AG04450 (cell line): ENCODE measurements around the gene CYP11A1. TPM values are rescaled to one million over a fixed set of nuclear protein-coding genes. Genes with fewer than 3 reads are reported as not detected.

Experiments used
- CTCF ChIA-PET: fragments of 300-600, 350-600 bp; formaldehyde crosslinking; extraction: SDS; loops from one replicate; lab custom pipeline; 2022; ENCODE audit warnings: antibody characterized with exemption, inconsistent platforms; lab: Charles Lee
- POLR2A ChIA-PET: fragments of 350-600 bp; formaldehyde crosslinking; extraction: SDS; loops from one replicate; lab custom pipeline; 2021; ENCODE audit warnings: antibody characterized with exemption, inconsistent platforms; lab: Yijun Ruan, JAX
- DNase-seq: peaks from one replicate; pipeline ENCODE4 v3.0.0-alpha.2; 2011; ENCODE audit warnings: low read depth, low spot score
- H3K27ac ChIP-seq: one replicate; pipeline ENCODE4 v1.5.1; 2012; ENCODE audit warnings: low read depth, low read length, control low read depth
- H3K27me3 ChIP-seq: one replicate; pipeline ENCODE4 v1.6.0; 2012; ENCODE audit warnings: low read length; ENCODE audit not compliant: control insufficient read depth, insufficient read depth
- H3K4me3 ChIP-seq: 2 replicates; pipeline ENCODE4 v1.5.1; 2011; ENCODE audit warnings: mild to moderate bottlenecking, low read depth, low read length, control low read depth
- H3K9me3 ChIP-seq: 2 replicates; pipeline ENCODE4 v1.5.1; 2012; ENCODE audit warnings: low read length; ENCODE audit not compliant: control insufficient read depth, insufficient read depth
- polyA plus RNA-seq: library from polyadenylated mRNA; depleted of rRNA; stranded (reverse); fragments of >200 nt; gene quantifications from 2 replicates; pipeline ENCODE4 v1.2.3, GENCODE V29; 2011
- TF ChIP-seq, protein P1 (sequence below): IDR thresholded peaks from 2 replicates; pipeline ENCODE4 v1.5.1; 2011; ENCODE audit warnings: low read depth, low read length, control low read depth, inconsistent platforms

The CYP11A1 gene
- polyA plus RNA-seq, 1 experiment, result 0.14 TPM

DNA sequence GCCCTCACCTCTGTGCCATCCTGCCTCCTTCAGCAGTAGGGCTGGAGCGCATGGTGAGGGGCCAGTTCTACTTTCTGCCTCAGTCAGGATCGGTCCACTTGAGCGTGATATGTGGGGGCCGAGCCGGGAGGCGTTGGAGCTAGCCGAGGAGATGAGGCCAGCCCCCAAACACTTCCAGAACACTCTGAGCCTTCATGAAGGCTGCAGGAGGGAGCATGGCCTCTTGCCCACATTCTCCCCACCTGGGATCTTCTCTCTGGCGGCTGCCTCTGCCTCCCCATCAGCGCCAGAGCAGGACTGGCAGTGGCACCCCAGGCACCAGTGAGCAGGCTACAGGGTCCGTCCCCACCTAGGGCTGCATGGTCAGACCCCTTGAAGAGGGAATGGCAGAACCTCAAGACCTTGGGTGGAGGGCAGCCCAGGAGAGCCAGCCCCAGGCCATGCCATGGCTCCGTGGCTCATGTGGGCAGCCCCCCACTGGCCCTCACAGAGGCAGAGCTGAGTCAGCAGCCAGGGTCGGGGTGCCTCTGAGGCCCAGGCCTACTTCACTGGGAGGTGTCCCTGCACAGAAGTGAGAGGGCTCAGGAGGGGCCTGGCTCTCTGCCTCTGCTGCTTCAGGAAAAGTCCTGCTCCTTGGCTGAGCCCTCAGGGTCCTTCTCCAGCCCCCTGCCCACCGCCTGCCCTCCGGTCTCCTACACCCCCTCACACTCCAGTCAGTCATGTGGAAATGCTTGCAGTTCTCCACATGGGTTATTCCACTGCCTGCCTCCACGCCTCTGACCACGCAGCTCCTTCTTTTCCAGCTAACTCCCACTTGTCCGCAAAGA, 28.1 kb upstream of the CYP11A1 start:
- Histone ChIP-seq H3K27ac (peak overlapping the region; percentile 61), H3K27me3 (no peaks in the 10 kb centered on the region), H3K4me3 (no peak overlapping the region), H3K9me3 (no peaks in the 10 kb centered on the region)
- CTCF ChIA-PET, result interaction anchor here (1.2 to 2.1 kb wide), 3 partner anchors 13 to 44 kb away, joined by 4 to 5 read pairs (median 4); no protein-coding TSS in a partner anchor
- DNase-seq, result no peak
- TF ChIP-seq, protein P1, sequence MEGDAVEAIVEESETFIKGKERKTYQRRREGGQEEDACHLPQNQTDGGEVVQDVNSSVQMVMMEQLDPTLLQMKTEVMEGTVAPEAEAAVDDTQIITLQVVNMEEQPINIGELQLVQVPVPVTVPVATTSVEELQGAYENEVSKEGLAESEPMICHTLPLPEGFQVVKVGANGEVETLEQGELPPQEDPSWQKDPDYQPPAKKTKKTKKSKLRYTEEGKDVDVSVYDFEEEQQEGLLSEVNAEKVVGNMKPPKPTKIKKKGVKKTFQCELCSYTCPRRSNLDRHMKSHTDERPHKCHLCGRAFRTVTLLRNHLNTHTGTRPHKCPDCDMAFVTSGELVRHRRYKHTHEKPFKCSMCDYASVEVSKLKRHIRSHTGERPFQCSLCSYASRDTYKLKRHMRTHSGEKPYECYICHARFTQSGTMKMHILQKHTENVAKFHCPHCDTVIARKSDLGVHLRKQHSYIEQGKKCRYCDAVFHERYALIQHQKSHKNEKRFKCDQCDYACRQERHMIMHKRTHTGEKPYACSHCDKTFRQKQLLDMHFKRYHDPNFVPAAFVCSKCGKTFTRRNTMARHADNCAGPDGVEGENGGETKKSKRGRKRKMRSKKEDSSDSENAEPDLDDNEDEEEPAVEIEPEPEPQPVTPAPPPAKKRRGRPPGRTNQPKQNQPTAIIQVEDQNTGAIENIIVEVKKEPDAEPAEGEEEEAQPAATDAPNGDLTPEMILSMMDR, result no peak
- POLR2A ChIA-PET, result interaction anchor here (1.2 kb wide), 1 partner anchor 25 kb away, joined by 3 read pairs; no protein-coding TSS in a partner anchor

DNA sequence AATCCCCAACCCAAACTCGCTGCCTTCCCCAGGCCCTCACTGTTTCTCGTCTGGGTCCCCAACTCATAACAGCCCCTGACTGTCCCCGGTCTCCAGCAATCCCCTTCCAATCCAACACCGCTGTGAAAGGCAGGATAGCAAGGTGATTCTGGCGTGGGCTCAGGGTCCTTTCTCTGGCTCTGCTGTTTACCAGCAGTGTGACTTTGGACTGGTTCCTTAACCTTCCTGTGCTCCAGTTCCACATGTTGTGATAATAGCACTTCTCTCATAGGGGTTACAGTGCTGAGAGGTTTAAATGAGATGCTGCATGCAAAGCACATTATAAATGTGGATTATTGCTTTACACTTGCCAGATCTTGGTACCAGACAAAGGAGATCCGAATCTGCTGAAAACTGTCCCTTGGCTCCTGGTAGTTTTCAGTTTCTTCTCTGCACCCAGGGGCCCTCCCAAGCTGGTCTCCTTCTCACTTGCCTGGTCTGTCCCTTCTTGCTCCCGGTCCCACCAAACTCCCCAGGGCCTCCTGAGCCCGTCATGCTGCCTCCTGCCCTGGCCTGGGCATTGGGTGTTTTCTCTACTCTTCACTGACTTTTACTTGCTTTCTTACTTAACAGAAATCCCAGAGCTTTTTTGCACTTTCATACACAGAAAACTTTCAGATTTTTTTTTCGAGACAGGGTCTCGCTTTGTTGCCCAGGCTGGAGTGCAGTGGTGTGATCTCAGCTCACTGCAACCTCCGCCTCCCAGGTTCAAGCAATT, 26.8 kb upstream of the CYP11A1 start:
- Histone ChIP-seq H3K27me3 (no peaks in the 10 kb centered on the region), H3K27ac (no peak overlapping the region), H3K9me3 (no peaks in the 10 kb centered on the region), H3K4me3 (no peak overlapping the region)
- ChIA-PET POLR2A (interaction anchor here (1.2 kb wide), 1 partner anchor 27 kb away, joined by 3 read pairs; no protein-coding TSS in a partner anchor), CTCF (interaction anchor here (1.2 to 1.5 kb wide), 3 partner anchors 15 to 45 kb away, joined by 4 to 8 read pairs (median 4); no protein-coding TSS in a partner anchor)
- TF ChIP-seq, protein P1, result no peak
- DNase-seq, result no peak

DNA sequence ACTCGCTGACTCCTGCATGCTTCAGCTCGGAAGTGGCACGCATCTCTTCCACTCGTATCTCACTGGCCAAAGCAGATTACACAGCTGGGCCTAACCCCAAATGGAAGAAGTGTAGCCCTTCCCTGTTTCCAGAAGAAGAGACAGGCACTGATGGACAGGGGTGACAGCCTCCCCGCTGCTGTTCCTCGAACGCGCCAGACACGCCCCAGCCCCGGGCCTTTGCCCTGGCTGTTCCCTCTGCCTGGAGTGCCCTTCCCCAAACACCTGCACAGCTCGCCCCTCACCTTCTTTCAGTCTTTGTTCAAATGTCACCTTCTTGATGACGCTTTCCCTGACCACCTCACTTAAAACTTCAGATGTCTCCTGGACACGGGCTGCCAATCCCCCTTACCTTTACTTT, 26.0 kb upstream of the CYP11A1 start:
- DNase-seq, result no peak
- POLR2A ChIA-PET, result interaction anchor here (1.1 kb wide), 1 partner anchor 14 kb away, joined by 3 read pairs; no protein-coding TSS in a partner anchor
- TF ChIP-seq, protein P1, result no peak
- CTCF ChIA-PET, result interaction anchor here (1.2 to 1.5 kb wide), 2 partner anchors 11 to 45 kb away, joined by 5 to 8 read pairs; no protein-coding TSS in a partner anchor
- no peak overlapping the region for H3K4me3 ChIP-seq
- no peak overlapping the region for H3K27ac ChIP-seq
- no peaks in the 10 kb centered on the region for H3K9me3 ChIP-seq
- no peaks in the 10 kb centered on the region for H3K27me3 ChIP-seq

DNA sequence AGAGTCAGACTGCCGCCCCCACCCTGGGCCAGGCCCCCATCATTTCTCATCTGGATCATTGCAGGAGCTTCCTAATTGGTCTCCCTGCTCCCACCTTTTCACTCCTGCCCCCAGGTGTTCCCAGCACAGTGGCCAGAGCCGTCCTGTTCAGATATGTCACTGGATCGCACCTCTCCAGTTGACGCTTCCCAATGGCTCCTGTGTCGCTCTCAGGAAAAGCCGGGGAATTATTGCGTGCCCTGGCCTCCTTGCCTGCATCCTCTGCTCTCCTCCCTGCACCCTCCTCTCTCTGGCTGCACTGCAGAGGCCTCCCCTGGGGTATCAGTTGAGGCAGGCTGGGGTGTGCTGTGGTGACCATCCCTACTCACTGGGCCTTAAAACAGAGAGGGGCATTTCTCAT, 25.5 kb upstream of the CYP11A1 start:
- ChIA-PET CTCF (interaction anchor here (0.6 to 1.5 kb wide), 3 partner anchors 11 to 58 kb away, joined by 3 to 8 read pairs (median 5); no protein-coding TSS in a partner anchor), POLR2A (interaction anchor here (0.6 to 1.1 kb wide), 3 partner anchors 11 to 351 kb away, joined by 3 read pairs; no protein-coding TSS in a partner anchor)
- no peak for DNase-seq

More for the DNA sequence above, 25.5 kb upstream of the CYP11A1 start:
- Histone ChIP-seq H3K27ac (no peak overlapping the region), H3K27me3 (no peaks in the 10 kb centered on the region), H3K4me3 (no peak overlapping the region), H3K9me3 (no peaks in the 10 kb centered on the region)
- TF ChIP-seq, protein P1, result no peak
